Lower leg skin (tissue), 3 donors: ENCODE results near the gene TDRD15.

Experiments used
- CTCF ChIP-seq, 3 donors: fragments of 450-650 bp; IDR thresholded peaks; one replicate each; pipeline ENCODE4 v1.5.1; 2016; ENCODE audit warnings: antibody characterized with exemption in 3 of 3, mild to moderate bottlenecking in 3 of 3, moderate library complexity in 2 of 3
- POLR2A ChIP-seq, 2 donors: fragments of 450-650 bp; IDR thresholded peaks; one replicate each; pipeline ENCODE4 v1.6.1; 2016 to 2017; ENCODE audit warnings: antibody characterized with exemption in 2 of 2, mild to moderate bottlenecking in 1 of 2, moderate library complexity in 1 of 2

- TF ChIP-seq CTCF (IDR thresholded peaks at IDR 0.05) (no peak), POLR2A (IDR thresholded peaks at IDR 0.05) (no peak)
Observed at GRCh38 chr2:21095714-21096113, 28.1 kb upstream of the TDRD15 start.
